GM23248 (cell line): ENCODE results near the gene SIGLEC1.

ENCODE experiments used
- EZH2 ChIP-seq: fragments of 200-600 bp; sonication (generic); IDR thresholded peaks from 2 replicates; pipeline ENCODE4 v1.6.1; 2018; ENCODE audit warnings: antibody characterized with exemption, mild to moderate bottlenecking; ENCODE audit not compliant: insufficient read depth, poor library complexity, severe bottlenecking
- EZH2phosphoT487 ChIP-seq: fragments of 200-600 bp; sonication (generic); IDR thresholded peaks from 2 replicates; pipeline ENCODE4 v1.6.1; 2018; ENCODE audit warnings: antibody characterized with exemption, moderate library complexity, mild to moderate bottlenecking, low read depth; ENCODE audit not compliant: insufficient read depth

DNA sequence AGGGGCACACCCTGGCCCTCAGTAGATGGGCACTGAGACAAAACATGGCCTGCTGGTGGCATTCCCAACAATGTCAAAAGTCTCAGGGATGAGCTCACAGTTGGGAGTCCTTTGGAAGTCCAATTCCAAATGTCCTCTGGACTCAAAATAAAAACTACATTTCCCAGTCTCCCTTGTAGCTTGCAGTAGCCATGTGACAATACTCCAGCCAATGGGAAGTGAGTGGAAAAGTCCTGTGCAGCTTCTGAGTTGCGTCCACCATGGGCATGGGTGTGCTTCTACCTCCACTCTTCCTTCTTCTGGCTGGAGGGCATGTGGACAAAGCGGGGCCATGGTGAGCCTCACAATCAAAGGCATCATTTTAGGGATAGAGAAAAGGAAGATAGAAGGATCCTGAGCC lies 24.7 kb downstream of the SIGLEC1 start:
- TF ChIP-seq EZH2, result no peak
- TF ChIP-seq EZH2phosphoT487, result no peak
